Measurements from ENCODE around the gene PSD2. TPM values are rescaled to one million over a fixed set of nuclear protein-coding genes. Genes with fewer than 3 reads are reported as not detected.

PSD2 gene
- total and polyA plus RNA-seq, 2 experiments from 2014 or later = under 0.01 TPM; not detected in 1

DNA sequence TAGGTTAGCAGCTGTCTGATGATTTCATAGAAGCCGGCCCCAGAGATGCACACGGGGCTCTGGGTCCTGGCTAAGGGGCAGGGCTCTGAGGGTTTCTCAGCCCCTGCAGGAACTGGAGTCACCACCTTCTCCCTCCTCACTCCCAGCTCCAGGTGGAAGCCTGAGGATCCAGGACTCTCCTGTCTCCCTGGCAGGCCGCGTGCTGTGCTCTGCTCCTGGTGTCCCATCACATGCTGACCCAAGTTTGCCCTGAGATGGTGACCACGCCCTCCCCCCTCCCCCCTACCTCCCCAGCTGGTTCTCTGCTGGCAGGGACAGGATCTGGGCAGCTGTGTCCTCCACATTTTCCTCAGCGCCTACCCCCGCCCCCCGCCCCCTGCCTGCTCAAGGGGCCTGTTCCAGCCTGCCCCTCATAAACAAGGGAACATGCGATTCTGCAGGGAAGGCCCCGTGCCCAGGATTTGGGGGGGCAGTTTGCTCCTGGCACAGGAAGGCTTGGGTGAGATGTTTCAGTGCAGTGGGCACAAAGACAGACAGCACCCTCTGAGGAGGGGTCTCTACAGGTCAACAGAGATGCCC lies 87.4 kb downstream of the PSD2 start:
- in situ Hi-C loops (cut with MboI) = no loop called here
- Histone ChIP-seq H3K27me3 (replicated peaks; ENCODE audit: insufficient read depth) (peaks cover 20% of the 10 kb centered on the region), H3K36me3 (ENCODE audit: low read depth) (no peaks in the 10 kb centered on the region)

DNA sequence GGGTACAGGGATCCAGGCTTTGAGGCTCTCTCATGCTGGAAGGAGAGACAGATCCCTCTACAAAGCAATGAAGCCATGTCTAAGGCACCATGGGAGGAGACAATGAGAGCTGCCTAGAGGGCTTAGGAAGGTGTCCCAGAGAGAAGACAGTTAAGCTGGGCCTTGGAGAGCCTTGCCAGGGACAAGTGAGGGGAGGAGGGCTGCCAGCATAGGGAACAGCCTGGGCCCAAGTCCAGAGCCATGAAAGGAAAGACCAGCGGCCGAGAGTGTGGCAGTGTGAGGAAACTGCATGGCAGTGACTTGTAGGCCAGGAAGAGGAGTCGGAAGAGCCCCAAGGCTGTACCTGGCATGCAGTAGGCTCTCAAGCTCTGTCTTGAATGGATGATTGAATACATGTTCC lies 88.5 kb downstream of the PSD2 start:
- Histone ChIP-seq H3K9me2 (ENCODE audit: insufficient read depth) (no peaks in the 10 kb centered on the region), H3K4me1 (ENCODE audit: insufficient read depth) (no peaks in the 10 kb centered on the region), H3F3A (ENCODE audit: insufficient read depth) (no peaks in the 10 kb centered on the region), H3K9ac (no peak overlapping the region), H2AFZ (no peak overlapping the region), H3K27me3 (replicated peaks; ENCODE audit: insufficient read depth) (peaks cover 30% of the 10 kb centered on the region), H3K79me2 (ENCODE audit: insufficient read depth) (no peaks in the 10 kb centered on the region), H4K20me1 (ENCODE audit: insufficient read depth) (no peaks in the 10 kb centered on the region), H3K27ac (no peak overlapping the region), H3K9me3 (ENCODE audit: low read depth) (no peaks in the 10 kb centered on the region), H3K4me2 (ENCODE audit: unreplicated experiment) (no peak overlapping the region), H3K4me3 (no peak overlapping the region), H3K36me3 (ENCODE audit: low read depth) (no peaks in the 10 kb centered on the region)
- in situ Hi-C loops (cut with MboI) = no loop called here
- 53 to 55% methylated on average over 3 of the region's 3 CpGs for WGBS, 2 experiments (ENCODE audit: low coverage in 1 of 2, low lambda C conversion rate in 2 of 2, missing lambda C conversion rate in 2 of 2)
- TF ChIP-seq EZH2phosphoT487 (IDR thresholded peaks at IDR 0.05; ENCODE audit: insufficient read depth, low read depth) (no peak), EZH2 (IDR thresholded peaks at IDR 0.05; ENCODE audit: insufficient read depth, poor library complexity, severe bottlenecking) (no peak)
- DNase-seq = no peak

More for the DNA sequence above, 87.4 kb downstream of the PSD2 start:
- no peaks in the 10 kb centered on the region for H4K20me1 ChIP-seq (ENCODE audit: insufficient read depth)
- no peak overlapping the region for H3K4me3 ChIP-seq
- no peaks in the 10 kb centered on the region for H3K79me2 ChIP-seq (ENCODE audit: insufficient read depth)
- no peaks in the 10 kb centered on the region for H3K9me3 ChIP-seq (ENCODE audit: low read depth)
- DNase-seq = no peak
- no peaks in the 10 kb centered on the region for H3K4me1 ChIP-seq (ENCODE audit: insufficient read depth)
- 24 to 33% methylated on average over 4 to 10 of the region's 10 CpGs for WGBS, 2 experiments (ENCODE audit: low coverage in 1 of 2, low lambda C conversion rate in 2 of 2, missing lambda C conversion rate in 2 of 2)
- no peak overlapping the region for H3K9ac ChIP-seq
- no peak overlapping the region for H3K4me2 ChIP-seq (ENCODE audit: unreplicated experiment)
- no peak overlapping the region for H2AFZ ChIP-seq
- H3F3A ChIP-seq (ENCODE audit: insufficient read depth) = no peaks in the 10 kb centered on the region
- H3K27ac ChIP-seq = no peak overlapping the region
- no peaks in the 10 kb centered on the region for H3K9me2 ChIP-seq (ENCODE audit: insufficient read depth)
- TF ChIP-seq EZH2 (IDR thresholded peaks at IDR 0.05; ENCODE audit: insufficient read depth, poor library complexity, severe bottlenecking) (no peak), EZH2phosphoT487 (IDR thresholded peaks at IDR 0.05; ENCODE audit: insufficient read depth, low read depth) (no peak)

DNA sequence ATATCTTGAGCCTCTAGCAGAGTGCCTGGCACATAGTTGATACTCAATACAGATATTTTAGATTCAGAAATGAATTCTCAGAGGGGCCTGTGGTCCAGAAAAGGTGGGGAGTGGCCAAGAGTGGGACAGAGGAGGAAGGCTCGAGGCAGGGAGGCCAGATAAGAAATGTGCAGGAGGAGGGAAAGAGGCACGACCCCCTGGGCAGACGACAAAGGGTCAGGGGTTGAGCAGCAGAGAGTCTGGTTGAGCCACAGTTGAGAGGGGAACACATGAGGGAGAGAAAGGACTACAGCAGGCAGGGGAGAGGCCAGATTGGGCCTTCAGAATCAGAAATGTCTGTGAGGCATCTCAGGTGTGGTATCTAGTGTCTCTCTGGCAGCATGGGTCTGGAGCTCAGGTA lies 89.1 kb downstream of the PSD2 start:
- H2AFZ ChIP-seq = no peak overlapping the region
- no peak overlapping the region for H3K27ac ChIP-seq
- H3K4me3 ChIP-seq = no peak overlapping the region
- no peak for TF ChIP-seq EZH2 (IDR thresholded peaks at IDR 0.05; ENCODE audit: insufficient read depth, poor library complexity, severe bottlenecking)
- no peak for TF ChIP-seq EZH2phosphoT487 (IDR thresholded peaks at IDR 0.05; ENCODE audit: insufficient read depth, low read depth)
- 11 to 31% methylated on average over 3 of the region's 3 CpGs for WGBS, 2 experiments (ENCODE audit: low coverage in 1 of 2, low lambda C conversion rate in 2 of 2, missing lambda C conversion rate in 2 of 2)
- no peaks in the 10 kb centered on the region for H3K4me1 ChIP-seq (ENCODE audit: insufficient read depth)
- no peaks in the 10 kb centered on the region for H3F3A ChIP-seq (ENCODE audit: insufficient read depth)
- no peaks in the 10 kb centered on the region for H3K36me3 ChIP-seq (ENCODE audit: low read depth)
- peaks cover 35% of the 10 kb centered on the region for H3K27me3 ChIP-seq (replicated peaks; ENCODE audit: insufficient read depth)
- no peak overlapping the region for H3K4me2 ChIP-seq (ENCODE audit: unreplicated experiment)
- in situ Hi-C loops (cut with MboI) = no loop called here
- no peaks in the 10 kb centered on the region for H3K9me2 ChIP-seq (ENCODE audit: insufficient read depth)
- H3K9ac ChIP-seq = no peak overlapping the region
- H3K9me3 ChIP-seq (ENCODE audit: low read depth) = no peaks in the 10 kb centered on the region
- H3K79me2 ChIP-seq (ENCODE audit: insufficient read depth) = no peaks in the 10 kb centered on the region
- DNase-seq = no peak
- no peaks in the 10 kb centered on the region for H4K20me1 ChIP-seq (ENCODE audit: insufficient read depth)

GRCh38 chr5:139885172-139885856 lies 89.7 kb downstream of the PSD2 start:
- no peak overlapping the region for H3K4me2 ChIP-seq (ENCODE audit: unreplicated experiment)
- no peaks in the 10 kb centered on the region for H3K9me2 ChIP-seq (ENCODE audit: insufficient read depth)
- H3K9ac ChIP-seq = no peak overlapping the region
- no peak overlapping the region for H3K27ac ChIP-seq
- H3K27me3 ChIP-seq (replicated peaks; ENCODE audit: insufficient read depth) = peaks cover 38% of the 10 kb centered on the region
- no peaks in the 10 kb centered on the region for H3K4me1 ChIP-seq (ENCODE audit: insufficient read depth)
- no peaks in the 10 kb centered on the region for H4K20me1 ChIP-seq (ENCODE audit: insufficient read depth)
- in situ Hi-C loops (cut with MboI) = no loop called here
- H3K9me3 ChIP-seq (ENCODE audit: low read depth) = no peaks in the 10 kb centered on the region
- no peak for DNase-seq
- no peaks in the 10 kb centered on the region for H3K79me2 ChIP-seq (ENCODE audit: insufficient read depth)
- H2AFZ ChIP-seq = no peak overlapping the region
- H3K36me3 ChIP-seq (ENCODE audit: low read depth) = no peaks in the 10 kb centered on the region
- 62 to 66% methylated on average over 15 of the region's 15 CpGs for whole genome bisulfite sequencing, 2 experiments (ENCODE audit: low coverage in 1 of 2, low lambda C conversion rate in 2 of 2, missing lambda C conversion rate in 2 of 2)
- no peak overlapping the region for H3K4me3 ChIP-seq
- no peaks in the 10 kb centered on the region for H3F3A ChIP-seq (ENCODE audit: insufficient read depth)
- TF ChIP-seq EZH2 (IDR thresholded peaks at IDR 0.05; ENCODE audit: insufficient read depth, poor library complexity, severe bottlenecking) (no peak), EZH2phosphoT487 (IDR thresholded peaks at IDR 0.05; ENCODE audit: insufficient read depth, low read depth) (no peak)

All from GM23248 (cell line).